MM.1S (cell line): ENCODE measurements around the gene LRRTM4.

ENCODE experiments used
- DNase-seq: peaks from one replicate; pipeline ENCODE4 v3.0.0-alpha.2; 2015
- H2AFZ ChIP-seq: fragments of 300-600 bp; sonication (generic); 2 replicates; pipeline ENCODE4 v1.6.0; 2016; ENCODE audit warnings: antibody characterized with exemption, low read length
- H3F3A ChIP-seq: fragments of 300-600 bp; sonication (generic); 2 replicates; pipeline ENCODE4 v1.6.1; 2016; ENCODE audit warnings: mild to moderate bottlenecking, antibody characterized with exemption, low read length, moderate library complexity, mixed read lengths; ENCODE audit not compliant: insufficient read depth
- H3K27ac ChIP-seq: fragments of 300-600 bp; sonication (generic); 2 replicates; pipeline ENCODE4 v1.5.1; 2016; ENCODE audit warnings: mild to moderate bottlenecking, low read length
- H3K27me3 ChIP-seq: fragments of 300-600 bp; sonication (generic); replicated peaks from 2 replicates; pipeline ENCODE4 v1.6.0; 2016; ENCODE audit warnings: low read length; ENCODE audit not compliant: insufficient read depth
- H3K36me3 ChIP-seq: fragments of 300-600 bp; sonication (generic); replicated peaks from 2 replicates; pipeline ENCODE4 v1.6.1; 2016; ENCODE audit warnings: mild to moderate bottlenecking, low read length, mixed read lengths; ENCODE audit not compliant: insufficient read depth
- H3K4me1 ChIP-seq: fragments of 300-600 bp; sonication (generic); 2 replicates; pipeline ENCODE4 v1.6.1; 2016; ENCODE audit warnings: low read length, mixed read lengths
- H3K4me2 ChIP-seq: fragments of 300-600 bp; sonication (generic); 2 replicates; pipeline ENCODE4 v1.6.0; 2016; ENCODE audit warnings: low read depth, low read length
- H3K4me3 ChIP-seq: fragments of 300-600 bp; sonication (generic); 2 replicates; pipeline ENCODE4 v1.5.1; 2016; ENCODE audit warnings: low read length, mixed read lengths
- H3K79me2 ChIP-seq: fragments of 300-600 bp; sonication (generic); 2 replicates; pipeline ENCODE4 v1.6.1; 2016; ENCODE audit warnings: mixed run types, low read length, mixed read lengths
- H3K9ac ChIP-seq: fragments of 300-600 bp; sonication (generic); 2 replicates; pipeline ENCODE4 v1.6.1; 2016; ENCODE audit warnings: low read length, mixed read lengths
- H3K9me2 ChIP-seq: fragments of 300-600 bp; sonication (generic); replicated peaks from 2 replicates; pipeline ENCODE4 v1.6.1; 2016; ENCODE audit warnings: mild to moderate bottlenecking, low read length, mixed read lengths; ENCODE audit not compliant: insufficient read depth
- H3K9me3 ChIP-seq: fragments of 300-600 bp; sonication (generic); replicated peaks from 2 replicates; pipeline ENCODE4 v1.6.1; 2016; ENCODE audit warnings: mild to moderate bottlenecking, low read length, mixed read lengths; ENCODE audit not compliant: insufficient read depth
- H4K20me1 ChIP-seq: fragments of 300-600 bp; sonication (generic); 2 replicates; pipeline ENCODE4 v1.6.1; 2016; ENCODE audit warnings: mild to moderate bottlenecking, low read length, moderate library complexity, mixed read lengths; ENCODE audit not compliant: insufficient read depth
- EZH2 ChIP-seq: fragments of 300-600 bp; sonication (generic); optimal IDR thresholded peaks from 2 replicates; pipeline ENCODE3; 2017; ENCODE audit warnings: low read depth, mild to moderate bottlenecking, antibody characterized with exemption, low read length, mixed read lengths
- EZH2phosphoT487 ChIP-seq: fragments of 300-600 bp; sonication (generic); IDR thresholded peaks from 2 replicates; pipeline ENCODE4 v1.6.1; 2018; ENCODE audit warnings: antibody characterized with exemption, low read length
- TF ChIP-seq, protein P1 (sequence below): fragments of 300-600 bp; sonication (generic); IDR thresholded peaks from 2 replicates; pipeline ENCODE4 v1.5.1; 2016; ENCODE audit warnings: antibody characterized with exemption, low read length, mixed read lengths

LRRTM4 gene

GRCh38 chr2:77328134-77328931, 193.8 kb downstream of the LRRTM4 start:
- Histone ChIP-seq H3K27me3 (no peaks in the 10 kb centered on the region), H3K36me3 (no peaks in the 10 kb centered on the region), H3K4me2 (no peak overlapping the region), H3K9ac (no peak overlapping the region), H3K9me3 (no peaks in the 10 kb centered on the region), H3K27ac (no peak overlapping the region), H2AFZ (no peak overlapping the region), H3K4me1 (no peaks in the 10 kb centered on the region), H3K79me2 (no peaks in the 10 kb centered on the region), H3K4me3 (no peak overlapping the region), H4K20me1 (no peaks in the 10 kb centered on the region), H3F3A (no peaks in the 10 kb centered on the region), H3K9me2 (no peaks in the 10 kb centered on the region)
- no peak for TF ChIP-seq EZH2
- TF ChIP-seq, protein P1, sequence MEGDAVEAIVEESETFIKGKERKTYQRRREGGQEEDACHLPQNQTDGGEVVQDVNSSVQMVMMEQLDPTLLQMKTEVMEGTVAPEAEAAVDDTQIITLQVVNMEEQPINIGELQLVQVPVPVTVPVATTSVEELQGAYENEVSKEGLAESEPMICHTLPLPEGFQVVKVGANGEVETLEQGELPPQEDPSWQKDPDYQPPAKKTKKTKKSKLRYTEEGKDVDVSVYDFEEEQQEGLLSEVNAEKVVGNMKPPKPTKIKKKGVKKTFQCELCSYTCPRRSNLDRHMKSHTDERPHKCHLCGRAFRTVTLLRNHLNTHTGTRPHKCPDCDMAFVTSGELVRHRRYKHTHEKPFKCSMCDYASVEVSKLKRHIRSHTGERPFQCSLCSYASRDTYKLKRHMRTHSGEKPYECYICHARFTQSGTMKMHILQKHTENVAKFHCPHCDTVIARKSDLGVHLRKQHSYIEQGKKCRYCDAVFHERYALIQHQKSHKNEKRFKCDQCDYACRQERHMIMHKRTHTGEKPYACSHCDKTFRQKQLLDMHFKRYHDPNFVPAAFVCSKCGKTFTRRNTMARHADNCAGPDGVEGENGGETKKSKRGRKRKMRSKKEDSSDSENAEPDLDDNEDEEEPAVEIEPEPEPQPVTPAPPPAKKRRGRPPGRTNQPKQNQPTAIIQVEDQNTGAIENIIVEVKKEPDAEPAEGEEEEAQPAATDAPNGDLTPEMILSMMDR = no peak
- no peak for TF ChIP-seq EZH2phosphoT487
- no peak for DNase-seq

DNA sequence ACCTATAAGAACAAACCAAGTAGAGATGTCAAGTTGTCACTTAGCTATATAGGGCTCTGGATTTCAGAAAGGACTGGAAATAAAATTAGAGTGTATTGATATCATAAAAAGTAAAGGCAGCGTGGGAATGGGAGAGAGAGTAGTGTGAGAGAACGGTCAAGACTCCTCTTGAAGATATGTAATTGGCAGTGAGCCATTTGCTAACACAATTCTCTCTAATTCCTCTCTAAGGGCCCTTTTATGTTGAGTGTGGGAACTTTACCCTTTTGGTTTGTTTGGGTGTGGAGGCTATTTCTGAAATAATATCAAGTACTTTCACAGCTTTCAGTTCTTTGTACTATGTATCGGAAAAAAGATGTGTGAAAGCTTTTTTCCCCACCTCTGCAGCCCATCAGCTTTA, 196.8 kb downstream of the LRRTM4 start:
- no peaks in the 10 kb centered on the region for H3F3A ChIP-seq

GRCh38 chr2:77322431-77322830, 199.7 kb downstream of the LRRTM4 start:
- H3K27ac ChIP-seq = no peak overlapping the region
- H3K9me3 ChIP-seq = no peaks in the 10 kb centered on the region
- H3K9ac ChIP-seq = no peak overlapping the region
- H3K9me2 ChIP-seq = no peaks in the 10 kb centered on the region
- H2AFZ ChIP-seq = no peak overlapping the region
- DNase-seq = no peak
- H3K4me2 ChIP-seq = no peak overlapping the region
- no peaks in the 10 kb centered on the region for H3K79me2 ChIP-seq
- H3K27me3 ChIP-seq = no peaks in the 10 kb centered on the region
- no peaks in the 10 kb centered on the region for H3K4me1 ChIP-seq
- no peaks in the 10 kb centered on the region for H4K20me1 ChIP-seq
- no peaks in the 10 kb centered on the region for H3K36me3 ChIP-seq
- no peak for TF ChIP-seq EZH2phosphoT487
- TF ChIP-seq, protein P1 = no peak
- no peak for TF ChIP-seq EZH2
- no peak overlapping the region for H3K4me3 ChIP-seq
- H3F3A ChIP-seq = no peaks in the 10 kb centered on the region

More for the DNA sequence above, 196.8 kb downstream of the LRRTM4 start:
- Histone ChIP-seq H3K27me3 (no peaks in the 10 kb centered on the region), H3K4me1 (no peaks in the 10 kb centered on the region), H2AFZ (no peak overlapping the region), H3K9me3 (no peaks in the 10 kb centered on the region), H4K20me1 (no peaks in the 10 kb centered on the region), H3K36me3 (no peaks in the 10 kb centered on the region), H3K4me3 (no peak overlapping the region), H3K4me2 (no peak overlapping the region), H3K27ac (no peak overlapping the region), H3K9me2 (no peaks in the 10 kb centered on the region), H3K9ac (no peak overlapping the region), H3K79me2 (no peaks in the 10 kb centered on the region)
- TF ChIP-seq, protein P1 = no peak
- TF ChIP-seq EZH2 (no peak), EZH2phosphoT487 (no peak)
- no peak for DNase-seq
